CD4-positive, alpha-beta T cell treated with Interleukin-2 at 100 ng/mL for 4 hours (primary cell): ENCODE data around the gene FRAT2.

Experiments
- DNase-seq: peaks from one replicate; pipeline ENCODE4 v3.0.0-alpha.2; 2020; ENCODE audit warnings: low spot score

Gene FRAT2

DNA sequence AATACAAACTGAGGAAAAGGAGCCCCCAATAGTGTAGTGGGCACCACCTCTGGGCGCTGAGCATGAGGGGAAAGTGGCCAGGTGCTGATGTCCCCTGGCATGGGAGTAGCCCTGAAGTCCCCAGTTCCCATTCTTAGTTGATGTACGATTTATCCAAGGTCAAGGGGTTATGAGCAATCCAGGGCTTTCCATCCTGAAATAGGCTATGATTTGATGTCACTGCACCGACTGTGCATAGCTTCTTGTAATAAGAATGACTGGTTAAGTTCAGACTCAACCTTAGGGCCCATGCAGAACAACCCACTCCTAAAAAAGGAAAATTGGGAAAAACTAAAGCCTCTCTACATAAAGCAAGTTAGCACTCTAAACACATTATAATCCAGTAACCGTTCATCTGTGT, 11.0 kb downstream of the FRAT2 start:
- DNase-seq, result no peak

DNA sequence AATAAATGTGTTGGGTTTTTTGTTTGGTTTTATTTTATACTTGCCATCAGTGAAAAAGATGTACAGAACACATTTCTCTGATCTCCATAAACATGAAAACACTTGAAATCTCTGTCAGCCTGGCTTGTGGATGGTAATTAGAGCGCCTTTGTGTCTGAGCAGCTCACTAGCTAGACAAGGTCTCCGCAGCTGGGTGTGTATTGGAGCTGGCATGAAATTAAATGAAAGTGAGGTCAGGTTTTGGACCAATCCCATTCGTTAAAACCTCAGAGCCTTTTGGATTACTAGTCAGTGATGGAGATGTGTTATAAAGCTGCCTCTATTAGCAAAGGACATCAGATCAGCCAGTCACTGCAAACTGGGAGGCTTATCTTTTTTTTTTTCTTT, 12.7 kb downstream of the FRAT2 start:
- no peak for DNase-seq

GRCh38 chr10:97321032-97321803, 13.3 kb downstream of the FRAT2 start:
- DNase-seq, result no peak

DNA sequence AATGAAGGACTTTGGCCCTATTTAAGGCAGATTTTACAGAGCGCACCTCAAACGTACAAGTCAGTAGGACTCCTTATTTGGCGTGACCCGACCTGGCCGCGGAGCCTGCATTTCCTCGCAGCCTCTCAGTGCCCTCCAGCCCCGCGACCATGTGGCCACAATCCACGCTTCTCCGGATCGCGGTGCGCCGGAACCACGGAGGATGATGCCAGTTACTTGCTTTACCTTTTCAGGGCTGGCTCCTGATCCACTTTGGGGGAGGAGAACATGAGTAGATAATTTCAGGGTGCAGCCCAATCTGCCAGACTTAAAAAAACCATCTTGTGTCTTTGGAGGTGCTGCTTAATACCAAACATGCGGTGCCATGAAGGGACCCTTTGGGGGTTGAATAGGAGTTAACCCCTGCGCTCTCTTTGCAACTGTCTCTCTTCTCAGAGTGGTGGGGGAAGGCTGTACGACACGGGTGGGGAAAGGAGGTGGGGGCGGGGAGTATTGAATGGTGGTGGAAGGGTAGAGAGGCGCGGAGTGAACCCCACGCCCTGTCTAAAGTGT, 14.0 kb downstream of the FRAT2 start:
- DNase-seq, result no peak

DNA sequence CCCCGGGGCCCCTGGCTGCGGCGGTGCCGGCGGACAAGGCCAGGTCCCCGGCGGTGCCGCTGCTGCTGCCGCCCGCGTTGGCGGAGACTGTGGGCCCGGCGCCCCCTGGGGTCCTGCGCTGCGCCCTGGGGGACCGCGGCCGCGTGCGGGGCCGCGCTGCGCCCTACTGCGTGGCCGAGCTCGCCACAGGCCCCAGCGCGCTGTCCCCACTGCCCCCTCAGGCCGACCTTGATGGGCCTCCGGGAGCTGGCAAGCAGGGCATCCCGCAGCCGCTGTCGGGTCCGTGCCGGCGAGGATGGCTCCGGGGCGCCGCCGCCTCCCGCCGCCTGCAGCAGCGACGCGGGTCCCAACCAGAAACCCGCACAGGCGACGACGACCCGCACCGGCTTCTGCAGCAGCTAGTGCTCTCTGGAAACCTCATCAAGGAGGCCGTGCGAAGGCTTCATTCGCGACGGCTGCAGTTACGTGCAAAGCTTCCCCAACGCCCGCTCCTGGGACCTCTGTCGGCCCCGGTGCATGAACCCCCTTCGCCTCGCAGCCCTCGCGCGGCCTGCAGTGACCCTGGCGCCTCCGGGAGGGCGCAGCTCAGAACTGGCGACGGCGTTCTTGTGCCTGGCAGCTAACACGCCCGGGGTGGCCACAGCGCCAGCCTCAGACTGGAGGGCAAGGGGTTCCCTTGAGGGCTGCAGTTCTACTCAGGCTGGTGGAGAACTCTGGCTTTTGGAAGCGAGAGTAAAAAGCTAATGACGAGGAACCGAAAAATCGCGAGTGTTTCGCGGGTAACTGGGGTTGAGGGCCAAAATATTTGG, 14.7 kb downstream of the FRAT2 start:
- peak; percentile 67 for DNase-seq

GRCh38 chr10:97318772-97319651, 15.5 kb downstream of the FRAT2 start, which contains the start of gene FRAT1:
Gene FRAT1, plus strand, starts transcription at chr10:97319271. Its CDS starts 183 bp downstream, at chr10:97319454.
- DNase-seq, result peak; percentile 90

- no peak for DNase-seq
Observed at GRCh38 chr10:97314671-97315070, 19.9 kb downstream of the FRAT2 start.

DNA sequence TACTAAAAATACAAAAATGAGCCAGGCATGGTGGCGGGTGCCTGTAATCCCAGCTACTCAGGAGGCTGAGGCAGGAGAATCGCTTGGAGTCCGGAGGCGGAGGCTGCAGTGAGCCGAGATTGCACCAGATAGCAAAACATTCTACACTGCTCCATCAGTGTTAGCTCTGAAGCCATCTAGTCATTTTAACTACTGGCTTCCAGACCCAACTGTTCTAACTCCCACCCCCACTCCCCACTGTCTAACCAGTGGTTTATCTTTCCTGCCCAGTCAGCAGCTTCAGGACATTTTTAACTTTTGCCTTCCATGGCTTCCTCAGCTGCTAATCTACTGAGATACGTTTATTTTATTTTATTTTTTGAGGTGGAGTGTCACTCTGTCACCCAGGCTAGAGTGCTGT, 21.6 kb downstream of the FRAT2 start:
- DNase-seq, result no peak

- DNase-seq, result no peak
Observed at GRCh38 chr10:97311111-97311626, 23.4 kb downstream of the FRAT2 start.

- no peak for DNase-seq
Observed at GRCh38 chr10:97307866-97308780, 26.4 kb downstream of the FRAT2 start.

DNA sequence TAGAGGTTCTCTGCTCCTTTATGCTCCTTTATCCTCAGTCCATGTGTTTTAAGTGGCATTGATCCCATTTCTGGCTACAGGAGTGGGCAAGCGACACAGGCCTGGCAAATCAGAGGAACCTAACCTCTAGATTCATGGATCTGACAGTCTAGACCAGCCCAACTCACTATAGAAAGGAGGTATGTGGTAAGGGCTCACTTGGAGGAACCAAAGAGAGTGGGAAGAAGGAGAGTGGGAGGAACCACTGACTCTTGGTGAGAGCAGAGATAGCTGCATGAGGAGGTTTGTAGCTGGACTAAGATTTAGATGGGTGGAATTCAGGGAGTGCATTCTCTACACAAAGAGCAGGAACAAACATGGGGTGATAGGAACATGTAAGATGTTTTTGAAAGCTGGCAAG, 27.1 kb downstream of the FRAT2 start:
- no peak for DNase-seq

DNA sequence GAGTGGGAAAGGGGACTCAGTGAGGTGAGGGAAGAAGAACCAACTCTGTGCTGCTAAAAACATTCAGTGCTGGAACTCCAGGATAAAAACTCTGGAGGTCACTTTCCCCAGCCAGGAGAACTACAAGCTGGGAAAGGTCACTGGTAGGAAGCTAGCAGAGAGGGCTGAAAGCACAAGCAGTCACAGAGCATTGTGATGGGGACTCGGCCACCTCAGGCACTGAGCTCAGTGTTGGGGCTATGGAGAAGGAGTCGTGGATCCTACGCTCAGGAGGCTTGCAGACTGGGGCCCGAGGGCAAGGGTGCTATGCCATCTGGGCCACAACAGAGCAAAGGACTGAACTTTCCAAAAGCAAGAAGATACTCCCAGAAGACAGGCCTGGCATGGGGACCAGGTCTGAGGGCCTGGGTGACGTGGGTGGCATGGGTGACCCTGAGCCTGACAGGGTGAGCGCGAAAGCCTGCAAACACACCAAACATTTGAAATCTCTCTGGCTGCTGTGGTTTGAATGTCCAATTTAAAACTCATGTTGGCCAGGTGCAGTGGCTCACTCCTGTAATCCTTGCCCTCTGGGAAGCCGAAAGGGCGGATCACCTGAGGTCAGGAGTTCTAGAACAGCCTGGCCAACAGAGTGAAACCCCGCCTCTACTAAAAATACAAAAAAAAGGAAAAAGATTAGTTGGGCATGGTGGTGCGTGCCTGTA, 32.3 kb downstream of the FRAT2 start:
- DNase-seq, result no peak

DNA sequence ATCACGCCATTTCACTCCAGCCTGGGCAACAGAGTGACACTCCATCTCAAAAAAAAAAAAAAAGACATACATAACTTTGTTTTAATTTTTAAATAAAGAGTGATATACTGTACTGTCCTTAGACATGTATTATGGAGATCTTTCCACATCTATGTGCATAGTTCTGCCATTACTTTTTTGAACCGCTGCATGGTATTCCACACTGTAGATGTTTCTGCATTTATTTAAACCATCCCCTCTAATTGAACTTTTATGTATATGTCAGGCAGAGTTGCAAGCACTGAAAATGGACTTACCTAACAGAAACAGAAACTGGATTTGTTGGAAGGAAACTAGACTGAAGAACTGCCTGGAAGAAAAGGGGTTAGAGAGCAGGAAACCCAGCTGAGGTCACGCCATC, 33.5 kb downstream of the FRAT2 start:
- DNase-seq, result no peak

DNA sequence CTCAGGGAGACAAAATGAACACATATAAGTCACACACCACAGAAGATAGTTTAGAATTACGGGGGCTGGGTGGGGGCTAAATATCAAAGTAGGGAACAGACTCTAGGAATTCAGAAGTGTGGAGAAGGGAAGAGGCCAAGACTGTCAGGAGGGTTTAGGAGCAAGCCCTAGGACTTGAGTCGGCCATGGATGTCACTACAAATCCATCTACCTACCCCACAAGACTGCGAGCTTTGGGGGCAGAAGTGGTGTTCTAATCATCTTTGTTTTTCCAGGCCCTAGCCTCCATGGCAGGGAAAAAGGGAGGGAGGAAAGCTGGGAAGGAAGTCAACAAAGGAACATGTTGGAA, 36.3 kb downstream of the FRAT2 start:
- no peak for DNase-seq

GRCh38 chr10:97297556-97298222, 36.8 kb downstream of the FRAT2 start:
- DNase-seq, result no peak

- no peak for DNase-seq
Observed at GRCh38 chr10:97292862-97293198, 41.7 kb downstream of the FRAT2 start.

DNA sequence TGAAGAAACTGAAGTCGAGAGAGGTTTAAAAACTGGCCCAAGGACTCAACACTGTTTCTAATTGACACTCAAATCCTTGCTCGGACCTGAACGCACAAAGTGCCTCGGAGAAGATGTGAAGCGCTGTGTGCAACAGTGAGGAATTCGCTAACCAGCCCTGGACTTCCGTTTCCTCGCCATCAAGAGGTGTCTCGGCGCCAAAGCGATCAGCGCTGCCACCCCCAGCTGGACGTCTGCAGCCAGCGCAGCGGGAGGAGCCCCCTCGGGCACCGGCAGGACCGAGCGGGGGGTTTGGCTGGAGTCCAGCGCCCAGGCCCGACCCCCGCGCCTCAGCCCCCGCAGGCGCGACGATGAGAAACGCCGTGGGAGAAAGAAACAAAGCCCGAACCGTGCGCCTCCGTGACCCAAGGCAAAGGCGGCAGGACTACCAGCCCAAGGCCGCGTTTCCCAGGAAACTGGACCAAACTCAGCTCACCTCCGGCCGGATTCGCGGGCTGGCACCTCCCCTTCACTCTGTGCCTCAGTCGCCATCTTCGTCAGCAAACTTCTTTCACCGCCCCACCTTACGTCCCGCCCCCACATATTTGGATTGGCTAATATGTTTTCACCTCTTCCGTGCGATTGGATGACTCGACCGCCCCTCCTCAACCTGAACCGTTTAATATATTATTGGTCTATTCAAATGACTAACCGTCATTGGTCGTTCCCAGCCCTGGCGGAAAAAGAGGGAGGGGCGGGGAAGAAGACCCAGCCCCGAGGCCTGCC, 42.2 kb downstream of the FRAT2 start, which contains the start of gene ARHGAP19:
Gene ARHGAP19 (minus strand): TSS at position 541 of the 765 bp plus-strand sequence. CDS start 10 bp downstream, at position 531.
- peak; percentile 97 for DNase-seq

DNA sequence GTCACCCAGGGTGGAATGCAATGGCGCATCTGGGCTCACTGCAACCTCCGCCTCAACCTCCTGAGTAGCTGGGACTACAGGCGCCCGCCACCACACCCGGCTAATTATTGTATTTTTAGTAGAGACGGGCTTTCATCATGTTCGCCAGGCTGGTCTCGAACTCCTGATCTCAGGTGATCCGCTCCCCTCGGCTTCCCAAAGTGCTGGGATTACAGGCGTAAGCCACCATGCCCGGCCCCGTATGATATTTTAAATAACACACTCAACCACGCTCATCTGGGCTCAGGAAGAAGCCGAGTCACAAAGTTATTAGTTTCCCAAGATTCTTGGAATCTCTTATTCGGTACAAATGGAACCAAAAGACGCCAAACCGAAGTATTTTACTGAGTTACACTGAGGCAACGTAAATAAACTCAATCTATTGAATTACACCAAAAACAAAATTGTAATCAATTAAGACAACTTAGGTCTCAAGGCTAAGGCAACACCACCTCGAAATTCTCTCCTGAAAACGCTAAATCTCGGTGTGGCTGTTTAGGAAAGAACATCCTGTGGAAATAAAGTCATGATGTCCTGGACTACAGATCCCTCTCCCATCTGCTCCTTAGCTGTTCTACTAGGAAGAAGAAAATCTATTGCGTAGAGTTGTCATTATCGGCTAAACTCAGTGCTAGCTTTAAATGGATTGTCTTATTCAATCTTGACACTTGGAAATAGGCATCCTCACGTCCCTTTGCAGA, 43.0 kb downstream of the FRAT2 start:
- no peak for DNase-seq
